NB4 (cell line): Measurements from ENCODE around the gene GSC2.

Source experiments
- MYC ChIP-seq: IDR thresholded peaks from 2 replicates; pipeline ENCODE4 v1.6.1; 2011; ENCODE audit warnings: low read depth, low read length
- POLR2A ChIP-seq: IDR thresholded peaks from 2 replicates; pipeline ENCODE4 v1.6.1; 2011; ENCODE audit warnings: mild to moderate bottlenecking; ENCODE audit not compliant: insufficient read length; ENCODE audit errors: extremely low read depth
- TF ChIP-seq, protein P1 (sequence below): IDR thresholded peaks from one replicate; pipeline ENCODE4 v1.5.1; 2012; ENCODE audit warnings: low read depth, low read length
- TF ChIP-seq, protein P2 (sequence below): IDR thresholded peaks from 2 replicates; pipeline ENCODE4 v1.6.1; 2011; ENCODE audit warnings: low read depth, low read length

GRCh38 chr22:19128009-19128401, 22.1 kb downstream of the GSC2 start:
- TF ChIP-seq, protein P1, sequence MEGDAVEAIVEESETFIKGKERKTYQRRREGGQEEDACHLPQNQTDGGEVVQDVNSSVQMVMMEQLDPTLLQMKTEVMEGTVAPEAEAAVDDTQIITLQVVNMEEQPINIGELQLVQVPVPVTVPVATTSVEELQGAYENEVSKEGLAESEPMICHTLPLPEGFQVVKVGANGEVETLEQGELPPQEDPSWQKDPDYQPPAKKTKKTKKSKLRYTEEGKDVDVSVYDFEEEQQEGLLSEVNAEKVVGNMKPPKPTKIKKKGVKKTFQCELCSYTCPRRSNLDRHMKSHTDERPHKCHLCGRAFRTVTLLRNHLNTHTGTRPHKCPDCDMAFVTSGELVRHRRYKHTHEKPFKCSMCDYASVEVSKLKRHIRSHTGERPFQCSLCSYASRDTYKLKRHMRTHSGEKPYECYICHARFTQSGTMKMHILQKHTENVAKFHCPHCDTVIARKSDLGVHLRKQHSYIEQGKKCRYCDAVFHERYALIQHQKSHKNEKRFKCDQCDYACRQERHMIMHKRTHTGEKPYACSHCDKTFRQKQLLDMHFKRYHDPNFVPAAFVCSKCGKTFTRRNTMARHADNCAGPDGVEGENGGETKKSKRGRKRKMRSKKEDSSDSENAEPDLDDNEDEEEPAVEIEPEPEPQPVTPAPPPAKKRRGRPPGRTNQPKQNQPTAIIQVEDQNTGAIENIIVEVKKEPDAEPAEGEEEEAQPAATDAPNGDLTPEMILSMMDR = no peak
- TF ChIP-seq POLR2A = no peak
- TF ChIP-seq, protein P2, sequence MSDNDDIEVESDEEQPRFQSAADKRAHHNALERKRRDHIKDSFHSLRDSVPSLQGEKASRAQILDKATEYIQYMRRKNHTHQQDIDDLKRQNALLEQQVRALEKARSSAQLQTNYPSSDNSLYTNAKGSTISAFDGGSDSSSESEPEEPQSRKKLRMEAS = no peak
- no peak for TF ChIP-seq MYC
